B cell (primary cell): ENCODE measurements around the gene SYNC.

Source experiments
- CTCF ChIP-seq: fragments of 200-600 bp; IDR thresholded peaks from one replicate; pipeline ENCODE4 v1.8.0; 2022; ENCODE audit warnings: antibody characterized with exemption, mild to moderate bottlenecking
- EZH2 ChIP-seq: IDR thresholded peaks from 2 replicates; pipeline ENCODE4 v1.6.1; 2012; ENCODE audit warnings: borderline replicate concordance, low read depth, mild to moderate bottlenecking, moderate library complexity, low read length; ENCODE audit not compliant: insufficient read depth, poor library complexity, severe bottlenecking

- no peak for TF ChIP-seq CTCF
- TF ChIP-seq EZH2 = no peak
Measured at GRCh38 chr1:32748348-32748747, 45.8 kb upstream of the SYNC start.
